Neural crest cell (in vitro differentiated cells): ENCODE results near the gene LINC01488. TPM values are rescaled to one million over a fixed set of nuclear protein-coding genes. Genes with fewer than 3 reads are reported as not detected.

Experiments
- DNase-seq: peaks from one replicate; pipeline ENCODE4 v3.0.0; 2021; ENCODE audit warnings: low read depth, mixed read lengths, low spot score
- H3K27ac Mint-ChIP-seq: one replicate; pipeline ENCODE4 v1.8.0; 2021; ENCODE audit warnings: mild to moderate bottlenecking, mixed read lengths; ENCODE audit not compliant: unreplicated experiment
- H3K27me3 Mint-ChIP-seq: 2 replicates; pipeline ENCODE4 v1.8.0; 2021; ENCODE audit warnings: low read depth, mild to moderate bottlenecking, mixed read lengths
- H3K36me3 Mint-ChIP-seq: 2 replicates; pipeline ENCODE4 v1.8.0; 2021; ENCODE audit warnings: low read depth, mild to moderate bottlenecking, mixed read lengths
- H3K4me1 Mint-ChIP-seq: 2 replicates; pipeline ENCODE4 v1.8.0; 2021; ENCODE audit warnings: mixed read lengths
- H3K4me3 Mint-ChIP-seq: one replicate; pipeline ENCODE4 v1.8.0; 2021; ENCODE audit warnings: mild to moderate bottlenecking, mixed read lengths
- H3K9me3 Mint-ChIP-seq: 2 replicates; pipeline ENCODE4 v1.8.0; 2021; ENCODE audit warnings: mixed read lengths
- CTCF ChIP-seq: fragments of 200-600 bp; sonication (generic); conservative IDR thresholded peaks from 2 replicates; pipeline ENCODE4 v1.5.0; 2021; ENCODE audit warnings: antibody characterized with exemption, mild to moderate bottlenecking
- total RNA-seq: library from RNA; stranded (reverse); gene quantifications from 2 replicates; pipeline ENCODE4 v1.2.1, GENCODE V29; 2021

The LINC01488 gene
- total RNA-seq, 1 donor from 2014 or later: not detected

DNA sequence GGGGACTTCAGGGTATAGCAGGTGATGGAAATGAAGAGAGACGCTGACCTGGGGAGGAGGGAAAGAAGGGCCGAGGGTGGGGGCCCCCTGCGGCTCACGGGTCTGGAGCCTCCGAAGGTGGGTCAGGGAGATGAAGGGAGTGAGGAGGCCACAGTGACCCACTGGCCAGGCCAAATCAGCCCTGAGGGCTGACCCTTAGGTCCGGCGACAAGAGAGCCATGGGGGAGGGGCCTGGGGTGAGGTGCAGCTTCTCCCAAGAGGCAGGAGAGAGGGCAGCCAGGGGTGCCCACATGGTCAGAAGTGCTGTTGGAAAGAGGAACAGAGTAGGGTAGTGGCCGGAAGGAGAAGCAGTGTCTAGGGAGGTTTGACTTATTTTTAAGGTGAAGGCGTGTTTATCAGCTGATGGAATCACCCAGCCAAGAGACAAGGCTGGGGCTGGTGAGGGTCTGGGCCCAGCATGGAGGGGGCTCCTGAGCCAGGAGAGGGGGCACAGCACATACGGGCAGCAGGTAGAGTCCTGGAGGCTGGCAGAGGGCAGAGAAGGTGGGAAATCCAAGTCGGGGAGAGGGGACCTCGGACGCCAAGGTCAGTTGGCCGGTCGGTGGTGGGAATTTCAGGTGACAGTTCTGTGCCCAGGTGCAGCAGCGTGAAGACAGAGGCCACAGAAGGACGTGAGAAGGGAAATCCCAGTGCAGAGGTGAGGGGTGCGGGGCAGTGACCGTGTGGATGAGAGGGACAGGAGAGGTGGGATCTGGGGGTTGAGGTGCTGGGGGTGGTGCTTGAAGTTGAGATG, 49.0 kb downstream of the LINC01488 start:
- Mint-ChIP-seq H3K4me3 (no peak overlapping the region), H3K9me3 (no peaks in the 10 kb centered on the region), H3K27ac (no peak overlapping the region), H3K27me3 (peaks cover 2% of the 10 kb centered on the region), H3K4me1 (peaks cover 7% of the 10 kb centered on the region), H3K36me3 (no peaks in the 10 kb centered on the region)
- TF ChIP-seq CTCF: no peak
- no peak for DNase-seq

GRCh38 chr11:69531071-69531716, 49.7 kb downstream of the LINC01488 start:
- no peak for TF ChIP-seq CTCF
- DNase-seq: no peak
- Mint-ChIP-seq H3K27ac (peak overlapping the region; percentile 27), H3K4me3 (no peak overlapping the region), H3K36me3 (no peaks in the 10 kb centered on the region), H3K9me3 (no peaks in the 10 kb centered on the region), H3K4me1 (peaks cover 7% of the 10 kb centered on the region), H3K27me3 (peaks cover 2% of the 10 kb centered on the region)

DNA sequence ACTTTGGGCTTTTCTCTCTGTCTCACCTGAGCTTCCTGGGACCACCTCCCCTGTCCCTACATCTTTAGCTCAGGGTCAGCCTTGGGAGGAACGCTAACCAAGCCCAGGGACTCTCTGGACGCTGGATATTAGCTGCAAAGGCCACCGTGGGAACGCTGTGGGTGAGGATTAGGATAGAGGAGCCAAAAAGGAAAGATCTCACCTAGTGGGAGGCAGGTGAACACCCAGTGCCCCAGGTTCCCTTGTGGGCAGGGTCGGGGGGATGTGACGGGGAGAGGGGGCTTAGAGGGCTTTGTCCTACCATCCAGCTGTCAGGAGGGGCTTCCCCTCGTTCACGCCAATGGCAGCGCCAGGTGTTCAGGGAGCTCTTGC, 50.2 kb downstream of the LINC01488 start:
- DNase-seq: no peak
- H3K27ac Mint-ChIP-seq: no peak overlapping the region
- peaks cover 2% of the 10 kb centered on the region for H3K27me3 Mint-ChIP-seq
- peaks cover 7% of the 10 kb centered on the region for H3K4me1 Mint-ChIP-seq
- no peaks in the 10 kb centered on the region for H3K9me3 Mint-ChIP-seq
- no peak for TF ChIP-seq CTCF
- H3K4me3 Mint-ChIP-seq: no peak overlapping the region
- no peaks in the 10 kb centered on the region for H3K36me3 Mint-ChIP-seq

GRCh38 chr11:69533296-69534165, 52.1 kb downstream of the LINC01488 start:
- no peak for DNase-seq
- peak overlapping the region; percentile 67 for H3K27ac Mint-ChIP-seq
- H3K4me1 Mint-ChIP-seq: peaks cover 7% of the 10 kb centered on the region
- H3K4me3 Mint-ChIP-seq: no peak overlapping the region
- H3K36me3 Mint-ChIP-seq: no peaks in the 10 kb centered on the region
- H3K27me3 Mint-ChIP-seq: peaks cover 2% of the 10 kb centered on the region
- no peak for TF ChIP-seq CTCF
- H3K9me3 Mint-ChIP-seq: no peaks in the 10 kb centered on the region

DNA sequence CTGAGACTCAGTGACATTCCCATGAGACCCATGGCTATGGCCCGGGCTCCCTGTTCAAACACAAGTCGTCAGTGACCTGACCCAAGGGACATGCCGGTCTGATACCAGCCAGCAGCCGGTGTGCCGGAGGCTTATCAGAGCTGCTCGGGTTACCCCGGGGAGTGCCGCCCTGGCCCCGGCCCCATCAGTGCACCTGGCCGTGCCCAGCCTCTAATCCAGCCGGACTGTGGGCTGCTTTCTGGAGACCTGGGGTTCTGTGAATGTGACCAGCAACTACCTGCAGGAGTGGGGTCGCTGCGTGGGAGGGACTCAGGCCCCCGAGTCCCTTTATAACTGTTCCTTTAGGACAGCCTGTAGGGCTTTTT, 52.7 kb downstream of the LINC01488 start:
- DNase-seq: no peak
- Mint-ChIP-seq H3K4me1 (peaks cover 7% of the 10 kb centered on the region), H3K27ac (peak overlapping the region; percentile 67), H3K36me3 (no peaks in the 10 kb centered on the region), H3K9me3 (no peaks in the 10 kb centered on the region), H3K27me3 (peaks cover 2% of the 10 kb centered on the region), H3K4me3 (no peak overlapping the region)
- TF ChIP-seq CTCF: no peak
